Skeletal muscle tissue (tissue), 4 donors: ENCODE data around the gene SCARB2. TPM values are rescaled to one million over a fixed set of nuclear protein-coding genes. Genes with fewer than 3 reads are reported as not detected.

Experiments
- H3K27ac ChIP-seq: one replicate; pipeline ENCODE4 v1.7.0; 2013; ENCODE audit warnings: mild to moderate bottlenecking, low read depth, low read length, inconsistent platforms
- H3K27me3 ChIP-seq, 3 donors: one replicate each; pipeline ENCODE4 v1.7.0; 2013; ENCODE audit warnings: low read length in 3 of 3; ENCODE audit not compliant: control insufficient read depth in 3 of 3, insufficient read depth in 3 of 3
- H3K36me3 ChIP-seq, 3 donors: one replicate each; pipeline ENCODE4 v1.7.0; 2013; ENCODE audit warnings: low read length in 3 of 3; ENCODE audit not compliant: control insufficient read depth in 3 of 3, insufficient read depth in 3 of 3
- H3K4me1 ChIP-seq, 3 donors: one replicate each; pipeline ENCODE4 v1.7.0; 2013; ENCODE audit warnings: low read length in 3 of 3, mild to moderate bottlenecking in 3 of 3; ENCODE audit not compliant: control insufficient read depth in 3 of 3, insufficient read depth in 3 of 3
- H3K4me3 ChIP-seq, 3 donors: one replicate each; pipeline ENCODE4 v1.7.0; 2013; ENCODE audit warnings: low read length in 3 of 3
- H3K9ac ChIP-seq, 3 donors: one replicate each; pipeline ENCODE4 v1.7.0; 2013; ENCODE audit warnings: low read length in 3 of 3, mild to moderate bottlenecking in 3 of 3, moderate library complexity in 2 of 3, low read depth in 1 of 3
- H3K9me3 ChIP-seq, 3 donors: one replicate each; pipeline ENCODE4 v1.7.0; 2013; ENCODE audit warnings: low read length in 3 of 3; ENCODE audit not compliant: control insufficient read depth in 3 of 3
- total RNA-seq: library from RNA; depleted of rRNA; stranded (reverse); fragments of >200 nt; gene quantifications from one replicate; pipeline ENCODE4 v1.2.3, GENCODE V29; 2014
- donor health status: Osteomylitis.

The SCARB2 gene
- total RNA-seq, 1 donor from 2014 or later: 125 TPM

GRCh38 chr4:76195326-76195725 is 18.3 kb downstream of the SCARB2 start:
- peak overlapping the region; percentile 9 for H3K27ac ChIP-seq
- peaks cover 19 to 33% (median 30%) of the 10 kb centered on the region in 3 donors for H3K36me3 ChIP-seq

GRCh38 chr4:76194325-76194724 is 19.3 kb downstream of the SCARB2 start:
- no peak overlapping the region for H3K9ac ChIP-seq
- H3K27ac ChIP-seq: peak overlapping the region; percentile 63
- H3K4me3 ChIP-seq: no peak overlapping the region
- H3K4me1 ChIP-seq: peaks cover 37 to 63% (median 43%) of the 10 kb centered on the region in 3 donors
- no peaks in the 10 kb centered on the region for H3K27me3 ChIP-seq
- H3K9me3 ChIP-seq: no peaks in the 10 kb centered on the region
- peaks cover 19 to 37% (median 31%) of the 10 kb centered on the region in 3 donors for H3K36me3 ChIP-seq

More at GRCh38 chr4:76195326-76195725, 18.3 kb downstream of the SCARB2 start:
- Histone ChIP-seq H3K27me3 (no peaks in the 10 kb centered on the region), H3K4me1 (peaks cover 47 to 73% (median 52%) of the 10 kb centered on the region in 3 donors), H3K9ac (peak overlapping the region in 1 of 3 donors; percentile 25), H3K4me3 (no peak overlapping the region), H3K9me3 (no peaks in the 10 kb centered on the region)

GRCh38 chr4:76192236-76192635 is 21.4 kb downstream of the SCARB2 start:
- Histone ChIP-seq H3K4me3 (no peak overlapping the region), H3K4me1 (peaks cover 17 to 50% (median 26%) of the 10 kb centered on the region in 3 donors), H3K36me3 (peaks cover 19 to 39% (median 31%) of the 10 kb centered on the region in 3 donors), H3K9me3 (no peaks in the 10 kb centered on the region), H3K27me3 (no peaks in the 10 kb centered on the region), H3K27ac (no peak overlapping the region), H3K9ac (no peak overlapping the region)

GRCh38 chr4:76188557-76188956 is 25.1 kb downstream of the SCARB2 start:
- H3K4me1 ChIP-seq: peaks cover 10 to 33% (median 13%) of the 10 kb centered on the region in 3 donors
- no peak overlapping the region for H3K9ac ChIP-seq
- peaks cover 21 to 36% (median 21%) of the 10 kb centered on the region in 3 donors for H3K36me3 ChIP-seq
- no peaks in the 10 kb centered on the region for H3K27me3 ChIP-seq
- H3K4me3 ChIP-seq: no peak overlapping the region
- H3K9me3 ChIP-seq: no peaks in the 10 kb centered on the region
- no peak overlapping the region for H3K27ac ChIP-seq

- Histone ChIP-seq H3K27ac (no peak overlapping the region), H3K4me1 (peaks cover 9 to 33% (median 9%) of the 10 kb centered on the region in 3 donors), H3K27me3 (no peaks in the 10 kb centered on the region), H3K4me3 (no peak overlapping the region), H3K36me3 (peaks cover 17 to 32% (median 20%) of the 10 kb centered on the region in 3 donors), H3K9ac (no peak overlapping the region), H3K9me3 (no peaks in the 10 kb centered on the region)
Measured at GRCh38 chr4:76188149-76188548, 25.5 kb downstream of the SCARB2 start.

- Histone ChIP-seq H3K27ac (no peak overlapping the region), H3K36me3 (peaks cover 12 to 23% (median 13%) of the 10 kb centered on the region in 3 donors), H3K4me1 (peaks cover 5 to 30% (median 6%) of the 10 kb centered on the region in 3 donors)
Measured at GRCh38 chr4:76187152-76187551, 26.5 kb downstream of the SCARB2 start.

GRCh38 chr4:76182463-76182862 is 31.2 kb downstream of the SCARB2 start:
- Histone ChIP-seq H3K36me3 (peaks cover 7 to 15% (median 12%) of the 10 kb centered on the region in 3 donors), H3K27ac (no peak overlapping the region), H3K27me3 (no peaks in the 10 kb centered on the region), H3K4me3 (no peak overlapping the region), H3K4me1 (peaks cover 10 to 36% (median 15%) of the 10 kb centered on the region in 3 donors), H3K9me3 (no peaks in the 10 kb centered on the region), H3K9ac (no peak overlapping the region)

More at GRCh38 chr4:76187152-76187551, 26.5 kb downstream of the SCARB2 start:
- Histone ChIP-seq H3K9me3 (no peaks in the 10 kb centered on the region), H3K9ac (no peak overlapping the region), H3K27me3 (no peaks in the 10 kb centered on the region), H3K4me3 (no peak overlapping the region)

GRCh38 chr4:76179398-76180318 is 34.0 kb downstream of the SCARB2 start:
- no peaks in the 10 kb centered on the region for H3K27me3 ChIP-seq
- H3K4me1 ChIP-seq: peaks cover 5 to 27% (median 11%) of the 10 kb centered on the region in 3 donors
- no peaks in the 10 kb centered on the region for H3K9me3 ChIP-seq
- peak overlapping the region; percentile 18 for H3K27ac ChIP-seq
- peaks cover 3 to 23% (median 22%) of the 10 kb centered on the region in 3 donors for H3K36me3 ChIP-seq
- H3K4me3 ChIP-seq: no peak overlapping the region
- H3K9ac ChIP-seq: no peak overlapping the region

GRCh38 chr4:76178296-76178695 is 35.3 kb downstream of the SCARB2 start:
- Histone ChIP-seq H3K27me3 (no peaks in the 10 kb centered on the region), H3K9ac (peak overlapping the region in 1 of 3 donors; percentile 9), H3K4me1 (peaks cover 5 to 15% (median 9%) of the 10 kb centered on the region in 3 donors), H3K9me3 (no peaks in the 10 kb centered on the region), H3K27ac (peak overlapping the region; percentile 18), H3K4me3 (no peak overlapping the region), H3K36me3 (peaks cover 11 to 35% (median 33%) of the 10 kb centered on the region in 3 donors)

- no peaks in the 10 kb centered on the region for H3K27me3 ChIP-seq
- H3K9ac ChIP-seq: peak overlapping the region in 1 of 3 donors; percentile 9
- peaks cover 11 to 41% (median 37%) of the 10 kb centered on the region in 3 donors for H3K36me3 ChIP-seq
- no peaks in the 10 kb centered on the region for H3K9me3 ChIP-seq
- H3K4me1 ChIP-seq: peaks cover 5 to 14% (median 9%) of the 10 kb centered on the region in 3 donors
- no peak overlapping the region for H3K27ac ChIP-seq
- H3K4me3 ChIP-seq: no peak overlapping the region
Measured at GRCh38 chr4:76177709-76178108, 35.9 kb downstream of the SCARB2 start.
